ENCODE measurements around the gene SCNN1B.

DNA sequence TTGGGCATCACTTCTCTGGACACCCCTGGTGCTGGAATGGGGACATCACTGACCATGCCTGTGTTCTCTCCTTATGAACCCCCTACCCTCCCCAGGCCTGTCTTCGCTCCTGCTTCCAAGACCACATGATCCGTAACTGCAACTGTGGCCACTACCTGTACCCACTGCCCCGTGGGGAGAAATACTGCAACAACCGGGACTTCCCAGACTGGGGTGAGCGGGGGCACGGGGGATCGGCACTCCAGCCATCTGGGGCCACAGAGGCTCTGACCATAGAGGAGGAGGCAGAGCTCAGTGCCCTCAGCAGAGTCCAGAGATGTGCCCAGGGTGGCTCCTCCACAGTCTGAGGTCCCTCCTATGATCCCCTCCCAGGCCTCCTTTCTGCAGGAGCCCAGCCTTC is 73.5 kb downstream of the SCNN1B start:
- TF ChIP-seq, protein P1, sequence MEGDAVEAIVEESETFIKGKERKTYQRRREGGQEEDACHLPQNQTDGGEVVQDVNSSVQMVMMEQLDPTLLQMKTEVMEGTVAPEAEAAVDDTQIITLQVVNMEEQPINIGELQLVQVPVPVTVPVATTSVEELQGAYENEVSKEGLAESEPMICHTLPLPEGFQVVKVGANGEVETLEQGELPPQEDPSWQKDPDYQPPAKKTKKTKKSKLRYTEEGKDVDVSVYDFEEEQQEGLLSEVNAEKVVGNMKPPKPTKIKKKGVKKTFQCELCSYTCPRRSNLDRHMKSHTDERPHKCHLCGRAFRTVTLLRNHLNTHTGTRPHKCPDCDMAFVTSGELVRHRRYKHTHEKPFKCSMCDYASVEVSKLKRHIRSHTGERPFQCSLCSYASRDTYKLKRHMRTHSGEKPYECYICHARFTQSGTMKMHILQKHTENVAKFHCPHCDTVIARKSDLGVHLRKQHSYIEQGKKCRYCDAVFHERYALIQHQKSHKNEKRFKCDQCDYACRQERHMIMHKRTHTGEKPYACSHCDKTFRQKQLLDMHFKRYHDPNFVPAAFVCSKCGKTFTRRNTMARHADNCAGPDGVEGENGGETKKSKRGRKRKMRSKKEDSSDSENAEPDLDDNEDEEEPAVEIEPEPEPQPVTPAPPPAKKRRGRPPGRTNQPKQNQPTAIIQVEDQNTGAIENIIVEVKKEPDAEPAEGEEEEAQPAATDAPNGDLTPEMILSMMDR (IDR thresholded peaks at IDR 0.05), result no peak
- no peak for TF ChIP-seq POLR2AphosphoS5 (IDR thresholded peaks at IDR 0.05)
- TF ChIP-seq EP300 (IDR thresholded peaks at IDR 0.05), result no peak

All from gastroesophageal sphincter (tissue), 3 donors.